HepG2 (cell line): ENCODE data around the gene SMIM1. TPM values are rescaled to one million over a fixed set of nuclear protein-coding genes. Genes with fewer than 3 reads are reported as not detected.

Source experiments
- CERS6 ChIP-seq: sonication (generic); formaldehyde crosslinking; IDR thresholded peaks from 2 replicates; pipeline ENCODE4 v1.5.0; 2020; ENCODE audit warnings: missing genetic modification reagents
- NR2F6 ChIP-seq, 2 experiments: IDR thresholded peaks; 2 replicates each; pipeline ENCODE4 v1.6.1; 2016; ENCODE audit warnings: antibody characterized with exemption in 1 of 2, mild to moderate bottlenecking in 1 of 2
- PAXIP1 ChIP-seq: sonication (generic); formaldehyde crosslinking; conservative IDR thresholded peaks from 2 replicates; pipeline ENCODE4 v1.4.0; 2020; ENCODE audit warnings: mild to moderate bottlenecking, missing genetic modification reagents, moderate library complexity
- PRDM15 ChIP-seq: sonication (generic); formaldehyde crosslinking; IDR thresholded peaks from 2 replicates; pipeline ENCODE4 v1.4.0; 2020; ENCODE audit warnings: missing genetic modification reagents
- ZBED4 ChIP-seq: sonication (generic); formaldehyde crosslinking; IDR thresholded peaks from 2 replicates; pipeline ENCODE4 v1.4.0; 2020; ENCODE audit warnings: missing genetic modification reagents, borderline replicate concordance
- ZBTB33 ChIP-seq: sonication (generic); formaldehyde crosslinking; IDR thresholded peaks from 2 replicates; pipeline ENCODE4 v1.4.0; 2020; ENCODE audit warnings: missing genetic modification reagents
- ZMYM3 ChIP-seq: sonication (generic); formaldehyde crosslinking; IDR thresholded peaks from 2 replicates; pipeline ENCODE4 v1.5.1; 2020; ENCODE audit warnings: mild to moderate bottlenecking, missing genetic modification reagents
- ZNF510 ChIP-seq: sonication (generic); formaldehyde crosslinking; IDR thresholded peaks from 2 replicates; pipeline ENCODE4 v1.4.0; 2020; ENCODE audit warnings: low read depth, mild to moderate bottlenecking, missing genetic modification reagents
- polyA plus RNA-seq, 8 experiments: library from polyadenylated mRNA; depleted of rRNA in 3 of 8; stranded (reverse) in 7 of 8; unstranded in 1 of 8; fragments of >200 nt; fragmentation: Illumina TruSeq in 4 of 8; extraction: Trizol in 4 of 8; gene quantifications; 2 replicates each; pipeline versions ENCODE4 v1.2.1 to v1.2.3, GENCODE V29; 2011 to 2016; ENCODE audit warnings: low read depth in 4 of 8, missing spikeins in 1 of 8, mixed read lengths in 1 of 8; ENCODE audit not compliant: insufficient read depth in 1 of 8
- total RNA-seq, 5 experiments: library from RNA; depleted of rRNA; stranded (reverse); fragments of >200 nt; fragmentation: Illumina TruSeq; extraction: Trizol; gene quantifications; 2 replicates each; pipeline ENCODE4 v1.2.3, GENCODE V29; 2016; ENCODE audit warnings: low read depth in 1 of 5
- TF ChIP-seq, protein P1 (sequence below): sonication (generic); formaldehyde crosslinking; IDR thresholded peaks from 2 replicates; pipeline ENCODE4 v1.4.0; 2020; ENCODE audit warnings: low read depth, mild to moderate bottlenecking, missing genetic modification reagents
- TF ChIP-seq, protein P2 (sequence below): sonication (generic); formaldehyde crosslinking; IDR thresholded peaks from 2 replicates; pipeline ENCODE4 v1.5.0; 2020; ENCODE audit warnings: missing genetic modification reagents, mild to moderate bottlenecking, borderline replicate concordance

Gene SMIM1
- total and polyA plus RNA-seq, 2 of the 13 experiments (the other 11 are each of a cell fraction or from before 2014, with no cell fraction given): 12.4 to 56.3 TPM

DNA sequence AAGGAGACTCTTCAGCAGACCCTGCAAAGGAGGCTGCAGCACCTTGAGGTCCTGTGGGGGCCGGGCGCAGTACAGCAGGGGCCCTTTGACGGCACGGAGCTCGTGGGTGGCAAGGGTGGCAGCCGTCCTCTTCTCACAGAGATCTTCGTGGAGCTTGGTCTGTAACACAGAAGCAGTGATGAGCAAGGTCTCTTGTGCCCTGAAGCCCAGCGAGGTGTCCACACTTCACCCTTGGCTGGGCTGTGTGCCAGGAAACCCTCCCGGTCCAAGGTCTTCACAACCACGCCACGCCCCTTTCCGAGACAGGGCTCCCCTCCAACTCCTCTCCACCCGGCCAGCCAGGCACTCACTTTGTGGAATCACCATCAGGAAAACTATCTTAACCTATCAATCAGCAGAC is 12.5 kb downstream of the SMIM1 start (continued):
- peak; percentile 60; the same call in 1 of the 2 replicates for TF ChIP-seq PAXIP1 (CRISPR knock-in tag)
- TF ChIP-seq ZBTB33 (CRISPR knock-in tag): no peak
- TF ChIP-seq ZNF510 (CRISPR knock-in tag): no peak
- no peak for TF ChIP-seq CERS6
- TF ChIP-seq ZBED4 (CRISPR knock-in tag): no peak
- no peak for TF ChIP-seq ZMYM3 (CRISPR knock-in tag)
- TF ChIP-seq, protein P1, sequence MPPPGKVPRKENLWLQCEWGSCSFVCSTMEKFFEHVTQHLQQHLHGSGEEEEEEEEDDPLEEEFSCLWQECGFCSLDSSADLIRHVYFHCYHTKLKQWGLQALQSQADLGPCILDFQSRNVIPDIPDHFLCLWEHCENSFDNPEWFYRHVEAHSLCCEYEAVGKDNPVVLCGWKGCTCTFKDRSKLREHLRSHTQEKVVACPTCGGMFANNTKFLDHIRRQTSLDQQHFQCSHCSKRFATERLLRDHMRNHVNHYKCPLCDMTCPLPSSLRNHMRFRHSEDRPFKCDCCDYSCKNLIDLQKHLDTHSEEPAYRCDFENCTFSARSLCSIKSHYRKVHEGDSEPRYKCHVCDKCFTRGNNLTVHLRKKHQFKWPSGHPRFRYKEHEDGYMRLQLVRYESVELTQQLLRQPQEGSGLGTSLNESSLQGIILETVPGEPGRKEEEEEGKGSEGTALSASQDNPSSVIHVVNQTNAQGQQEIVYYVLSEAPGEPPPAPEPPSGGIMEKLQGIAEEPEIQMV (CRISPR knock-in tag): no peak
- TF ChIP-seq, protein P2, sequence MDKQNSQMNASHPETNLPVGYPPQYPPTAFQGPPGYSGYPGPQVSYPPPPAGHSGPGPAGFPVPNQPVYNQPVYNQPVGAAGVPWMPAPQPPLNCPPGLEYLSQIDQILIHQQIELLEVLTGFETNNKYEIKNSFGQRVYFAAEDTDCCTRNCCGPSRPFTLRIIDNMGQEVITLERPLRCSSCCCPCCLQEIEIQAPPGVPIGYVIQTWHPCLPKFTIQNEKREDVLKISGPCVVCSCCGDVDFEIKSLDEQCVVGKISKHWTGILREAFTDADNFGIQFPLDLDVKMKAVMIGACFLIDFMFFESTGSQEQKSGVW (CRISPR knock-in tag): no peak
- TF ChIP-seq NR2F6 (IDR thresholded peaks at IDR 0.05): no peak
- TF ChIP-seq NR2F6 (CRISPR knock-in tag; IDR thresholded peaks at IDR 0.05): no peak; the same call in 1 of the 2 replicates
- no peak for TF ChIP-seq PRDM15 (CRISPR knock-in tag)
